Measurements from ENCODE around the gene SPDYE18. TPM values are rescaled to one million over a fixed set of nuclear protein-coding genes. Genes with fewer than 3 reads are reported as not detected.
"Not testable (repeated sequence)": the region's sequence is repeated elsewhere in the genome, so short reads cannot be mapped to it uniquely, and the experiment has no call there.

Gene SPDYE18
- total RNA-seq, 1 experiment from 2014 or later, result not detected

DNA sequence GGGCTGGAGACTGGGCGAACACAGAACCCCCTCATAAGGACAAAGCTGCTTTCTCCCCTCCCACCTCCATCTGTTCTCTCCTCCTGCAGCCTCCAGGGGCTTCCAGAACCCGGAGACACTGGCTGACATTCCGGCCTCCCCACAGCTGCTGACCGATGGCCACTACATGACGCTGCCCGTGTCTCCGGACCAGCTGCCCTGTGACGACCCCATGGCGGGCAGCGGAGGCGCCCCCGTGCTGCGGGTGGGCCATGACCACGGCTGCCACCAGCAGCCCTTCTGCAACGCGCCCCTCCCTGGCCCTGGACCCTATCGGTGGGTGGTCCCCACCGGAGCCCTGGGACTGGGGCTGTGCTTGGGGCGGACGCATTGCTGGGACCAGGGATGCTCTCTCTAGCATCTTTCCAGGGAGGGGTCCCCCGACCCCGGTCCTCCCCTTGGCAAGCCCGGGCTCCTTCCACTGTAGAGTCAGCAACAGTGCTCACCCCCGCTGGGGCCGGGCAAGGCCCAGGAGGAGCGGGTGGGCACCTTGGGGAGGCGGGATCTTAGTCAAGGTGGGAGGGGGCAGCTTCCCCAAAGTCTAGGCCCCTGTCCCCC, 56.8 kb downstream of the SPDYE18 start:
- not testable (repeated sequence) for DNase-seq (ENCODE audit: low spot score)

DNA sequence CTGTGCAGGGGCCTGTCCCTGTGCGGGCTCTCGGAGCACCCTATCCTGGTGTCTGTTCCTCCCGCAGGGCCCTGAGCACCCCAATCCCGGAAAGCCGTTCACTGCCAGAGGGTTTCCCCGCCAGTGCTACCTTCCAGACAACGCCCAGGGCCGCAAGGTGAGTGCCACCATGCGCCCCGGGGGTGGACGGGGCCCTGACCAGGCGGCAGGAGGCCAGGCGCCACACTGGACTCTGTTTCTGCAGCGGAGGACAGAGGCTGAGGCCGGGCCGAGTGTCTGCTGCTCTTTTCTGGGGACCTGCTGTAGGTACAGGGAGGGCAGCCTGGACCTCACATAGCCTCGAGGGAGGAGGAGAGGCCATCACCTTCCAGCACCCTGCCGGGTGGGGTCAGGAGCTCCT, 58.2 kb downstream of the SPDYE18 start:
- DNase-seq (ENCODE audit: low spot score), result not testable (repeated sequence)

DNA sequence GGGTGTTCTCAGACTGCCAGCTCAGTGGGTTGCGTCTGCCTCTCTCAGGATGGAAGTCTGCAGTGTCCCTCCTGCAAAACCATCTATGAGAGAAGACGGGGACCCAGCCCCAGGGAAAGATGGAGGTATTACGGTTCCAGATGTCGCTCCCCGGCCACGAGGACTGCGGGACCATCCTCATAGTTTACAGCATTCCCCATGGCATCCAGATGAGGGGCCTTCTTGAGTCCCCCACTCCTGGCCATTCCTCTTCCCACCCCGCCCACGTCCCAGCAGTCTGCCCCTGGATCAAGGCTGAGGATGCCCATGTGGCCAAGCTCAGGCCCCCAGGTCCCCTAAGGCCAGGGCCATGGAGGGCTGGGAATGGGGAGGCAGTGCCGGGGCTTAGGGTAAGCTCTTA, 59.1 kb downstream of the SPDYE18 start:
- not testable (repeated sequence) for DNase-seq (ENCODE audit: low spot score)

DNA sequence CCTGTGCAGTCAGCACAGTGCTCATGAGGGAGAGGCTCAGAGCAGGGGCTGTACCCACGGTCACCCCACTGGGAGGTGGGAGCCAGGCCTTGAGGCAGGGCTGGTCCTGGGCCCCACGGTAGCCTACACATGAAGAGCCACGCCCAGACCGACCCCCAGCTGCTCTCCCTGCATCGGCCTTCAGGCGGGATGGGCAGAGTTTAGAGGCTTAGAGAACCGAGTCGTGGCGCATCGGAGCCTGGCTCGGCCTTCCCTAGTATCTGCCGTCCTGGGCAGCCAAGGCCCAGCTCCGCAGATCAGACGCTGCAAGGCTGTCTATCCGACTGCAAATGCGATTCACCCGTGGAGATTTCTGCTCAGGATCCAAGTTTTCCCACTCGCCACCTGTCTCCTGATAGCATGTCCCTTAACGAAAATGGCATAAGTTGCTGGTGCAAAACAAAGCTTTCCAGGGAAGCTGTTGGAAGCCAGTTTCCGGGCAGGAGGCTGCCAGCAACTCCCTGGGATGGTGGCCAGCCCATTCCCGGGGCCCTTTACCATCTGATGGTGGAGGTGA, 59.6 kb downstream of the SPDYE18 start:
- not testable (repeated sequence) for DNase-seq (ENCODE audit: low spot score)

DNA sequence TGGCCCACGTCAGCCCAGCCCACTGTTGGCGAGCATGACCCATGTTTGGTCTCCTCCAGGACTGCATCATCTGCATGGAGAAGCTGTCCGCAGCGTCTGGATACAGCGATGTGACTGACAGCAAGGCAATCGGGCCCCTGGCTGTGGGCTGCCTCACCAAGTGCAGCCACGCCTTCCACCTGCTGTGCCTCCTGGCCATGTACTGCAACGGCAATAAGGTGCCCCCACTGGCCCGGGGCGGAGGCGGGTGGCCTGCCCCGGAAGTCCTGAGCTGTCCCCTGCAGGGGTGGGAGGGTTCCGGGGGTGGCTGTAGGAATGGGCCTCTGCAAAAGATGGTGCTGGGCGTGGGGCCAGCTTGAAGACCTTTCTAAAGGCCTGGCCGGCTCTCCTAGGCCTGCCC, 60.3 kb downstream of the SPDYE18 start:
- DNase-seq (ENCODE audit: low spot score), result peak; percentile 55

Other genes starting within 250 kb of the SPDYE18 start
- gene SPDYE17, start 30.2 kb downstream of the SPDYE18 start, total RNA-seq (2014; rRNA removed; shearing (Covaris generic)), result not detected in 2 replicates
- 0.46 and 1.2 TPM in 2 replicates for gene CCDC146, start 60.1 kb upstream of the SPDYE18 start, total RNA-seq (2014; rRNA removed; shearing (Covaris generic))
- gene FGL2, start 137.3 kb upstream of the SPDYE18 start, total RNA-seq (2014; rRNA removed; shearing (Covaris generic)), result 0.09 TPM in 1 of 2 replicates, not detected in the other

Data from A172 (cell line).